SK-N-SH treated with all-trans-retinoic acid at 6 μM for 48 hours (cell line): ENCODE data around the gene SMARCD1.

Source experiments
- ATAC-seq: fragments of 200-7000 bp; cut with Tn5 transposase; 3 replicates; pipeline ENCODE4 v1.9.1; 2020; ENCODE audit warnings: mild to moderate bottlenecking, moderate library complexity
- ARNTL ChIP-seq: fragments of 450-650 bp; formaldehyde crosslinking; IDR thresholded peaks from 2 replicates; pipeline ENCODE4 v1.5.0; 2020; ENCODE audit warnings: low read depth, mild to moderate bottlenecking, moderate library complexity, borderline replicate concordance
- BACH2 ChIP-seq: fragments of 250-450 bp; sonication (Bioruptor Pico); IDR thresholded peaks from 2 replicates; pipeline ENCODE4 v1.9.0; 2021; ENCODE audit warnings: mild to moderate bottlenecking, borderline replicate concordance
- CREB5 ChIP-seq: fragments of 250-450 bp; sonication (Bioruptor Pico); IDR thresholded peaks from 2 replicates; pipeline ENCODE4 v1.5.1; 2020; ENCODE audit warnings: low read depth, mild to moderate bottlenecking, moderate library complexity
- CSDC2 ChIP-seq: fragments of 250-450 bp; sonication (Bioruptor Pico); IDR thresholded peaks from 2 replicates; pipeline ENCODE4 v1.5.0; 2020; ENCODE audit warnings: mild to moderate bottlenecking, moderate library complexity
- CSRNP3 ChIP-seq: fragments of 250-450 bp; sonication (Bioruptor Pico); IDR thresholded peaks from 2 replicates; pipeline ENCODE4 v1.5.1; 2021; ENCODE audit warnings: mild to moderate bottlenecking, moderate library complexity
- ESRRG ChIP-seq: fragments of 250-450 bp; sonication (Bioruptor Pico); IDR thresholded peaks from 2 replicates; pipeline ENCODE4 v1.6.1; 2021; ENCODE audit warnings: mild to moderate bottlenecking
- GLIS3 ChIP-seq: fragments of 250-450 bp; sonication (Bioruptor Pico); IDR thresholded peaks from 2 replicates; pipeline ENCODE4 v1.5.0; 2020; ENCODE audit warnings: mild to moderate bottlenecking, moderate library complexity
- ISL1 ChIP-seq: fragments of 250-450 bp; sonication (Bioruptor Pico); IDR thresholded peaks from 2 replicates; pipeline ENCODE4 v2.1.2; 2022; ENCODE audit warnings: mild to moderate bottlenecking, moderate library complexity
- POU6F1 ChIP-seq: fragments of 250-450 bp; sonication (Bioruptor Pico); IDR thresholded peaks from 2 replicates; pipeline ENCODE4 v1.8.0; 2021; ENCODE audit warnings: low read depth, mild to moderate bottlenecking, moderate library complexity, borderline replicate concordance
- PPARA ChIP-seq: fragments of 250-450 bp; sonication (Bioruptor Pico); IDR thresholded peaks from 2 replicates; pipeline ENCODE4 v1.5.0; 2020; ENCODE audit warnings: mild to moderate bottlenecking, borderline replicate concordance
- RARB ChIP-seq: fragments of 250-450 bp; sonication (Bioruptor Pico); IDR thresholded peaks from 2 replicates; pipeline ENCODE4 v1.8.0; 2021; ENCODE audit warnings: mild to moderate bottlenecking, moderate library complexity
- SNAI2 ChIP-seq: fragments of 250-450 bp; sonication (Bioruptor Pico); IDR thresholded peaks from 2 replicates; pipeline ENCODE4 v1.5.0; 2020; ENCODE audit warnings: mild to moderate bottlenecking, moderate library complexity
- TCF4 ChIP-seq: fragments of 250-450 bp; sonication (Bioruptor Pico); IDR thresholded peaks from 2 replicates; pipeline ENCODE4 v1.8.0; 2021; ENCODE audit warnings: mild to moderate bottlenecking, moderate library complexity, borderline replicate concordance
- TOX ChIP-seq: fragments of 250-450 bp; sonication (Bioruptor Pico); IDR thresholded peaks from 2 replicates; pipeline ENCODE4 v1.8.0; 2021; ENCODE audit warnings: mild to moderate bottlenecking, moderate library complexity, borderline replicate concordance
- TSHZ2 ChIP-seq: fragments of 250-450 bp; sonication (Bioruptor Pico); IDR thresholded peaks from 2 replicates; pipeline ENCODE4 v1.5.0; 2020; ENCODE audit warnings: mild to moderate bottlenecking, moderate library complexity
- ZC3H10 ChIP-seq: fragments of 250-450 bp; sonication (Bioruptor Pico); IDR thresholded peaks from 2 replicates; pipeline ENCODE4 v1.5.1; 2021; ENCODE audit warnings: mild to moderate bottlenecking, moderate library complexity
- ZFP3 ChIP-seq: fragments of 250-450 bp; sonication (Bioruptor Pico); IDR thresholded peaks from 2 replicates; pipeline ENCODE4 v1.5.0; 2020; ENCODE audit warnings: mild to moderate bottlenecking, moderate library complexity
- ZFP30 ChIP-seq: fragments of 450-650 bp; formaldehyde crosslinking; IDR thresholded peaks from 2 replicates; pipeline ENCODE4 v1.5.0; 2022; ENCODE audit warnings: mild to moderate bottlenecking, moderate library complexity
- ZNF565 ChIP-seq: fragments of 450-650 bp; formaldehyde crosslinking; conservative IDR thresholded peaks from 2 replicates; pipeline ENCODE4 v1.5.0; 2020; ENCODE audit warnings: low read depth, mild to moderate bottlenecking, moderate library complexity
- ZNF8 ChIP-seq: fragments of 450-650 bp; formaldehyde crosslinking; IDR thresholded peaks from 2 replicates; pipeline ENCODE4 v1.5.0; 2020; ENCODE audit warnings: mild to moderate bottlenecking, moderate library complexity
- TF ChIP-seq, protein P1 (sequence below): fragments of 250-450 bp; sonication (Bioruptor Pico); IDR thresholded peaks from 2 replicates; pipeline ENCODE4 v1.8.0; 2020; ENCODE audit warnings: mild to moderate bottlenecking, moderate library complexity, borderline replicate concordance

Gene SMARCD1

DNA sequence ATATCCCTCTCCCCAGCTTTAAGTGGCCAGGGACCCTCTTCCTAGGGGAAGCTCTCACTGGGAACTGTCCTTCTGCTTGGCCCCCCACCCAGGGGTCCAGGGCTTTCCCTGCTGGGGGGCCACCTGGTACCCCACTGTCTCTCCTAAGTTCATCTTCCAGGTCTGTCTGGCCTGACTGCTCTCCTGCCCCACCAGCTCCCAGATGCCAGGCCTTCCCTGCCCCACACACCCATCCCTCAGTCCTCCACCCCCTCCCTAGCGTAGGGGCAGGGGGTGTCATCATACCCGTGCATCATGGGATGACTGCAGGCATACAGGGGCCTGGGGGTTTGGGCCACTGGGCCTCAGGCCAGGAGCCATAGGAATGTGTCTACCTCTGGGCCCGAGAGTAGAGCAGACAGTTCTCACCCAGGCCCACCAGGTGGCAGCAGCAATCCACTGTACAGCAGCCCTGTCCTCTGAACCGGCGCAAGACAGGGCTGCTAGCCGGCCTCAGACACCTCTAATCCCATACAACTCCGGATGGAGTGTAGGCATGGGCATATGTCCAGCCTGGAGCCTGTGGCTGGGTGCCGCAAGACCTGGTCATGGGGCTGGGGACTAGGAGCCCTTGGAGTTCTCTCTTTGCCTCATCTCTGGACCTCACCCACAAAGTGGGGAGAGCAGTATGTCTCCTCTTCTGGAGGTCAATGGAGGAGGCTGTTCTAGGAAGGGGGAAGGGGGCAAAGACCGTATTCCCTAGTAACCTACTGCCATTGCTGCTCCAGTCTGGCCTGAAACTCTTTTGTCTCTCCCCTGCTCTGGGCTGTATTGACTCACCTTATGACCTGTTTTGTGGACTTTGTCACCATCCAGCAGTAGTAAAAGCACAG, 10.0 kb upstream of the SMARCD1 start (continued):
- no peak for TF ChIP-seq POU6F1 (CRISPR knock-in tag)

DNA sequence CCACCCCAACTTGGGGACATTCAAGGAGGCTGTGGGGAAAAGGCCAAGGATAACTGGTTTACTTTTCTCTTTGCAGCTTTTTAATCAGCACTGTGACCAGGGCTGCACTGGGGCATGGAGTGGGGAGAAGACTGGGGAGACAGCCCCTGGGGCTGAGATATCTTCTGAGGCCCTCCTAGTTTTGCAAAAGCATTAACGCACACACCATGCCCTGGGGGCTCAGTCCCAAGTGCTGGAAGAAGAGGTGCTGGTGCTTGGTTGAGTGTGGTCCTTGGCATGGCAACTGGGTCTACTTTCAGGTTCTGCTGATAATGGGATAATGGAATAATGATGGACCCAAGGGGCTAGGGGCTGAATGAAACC, 9.4 kb upstream of the SMARCD1 start:
- ATAC-seq: no peak
- TF ChIP-seq ZFP3 (CRISPR knock-in tag) (no peak), CSDC2 (no peak), TSHZ2 (CRISPR knock-in tag) (no peak), TOX (CRISPR knock-in tag) (no peak), ARNTL (CRISPR knock-in tag) (no peak), ESRRG (CRISPR knock-in tag) (no peak), ZNF565 (CRISPR knock-in tag) (no peak), ZFP30 (no peak), ZC3H10 (CRISPR knock-in tag) (no peak), CSRNP3 (CRISPR knock-in tag) (no peak), CREB5 (CRISPR knock-in tag) (no peak), PPARA (no peak), SNAI2 (CRISPR knock-in tag) (no peak), POU6F1 (CRISPR knock-in tag) (no peak), BACH2 (CRISPR knock-in tag) (no peak), TCF4 (CRISPR knock-in tag) (no peak), RARB (no peak), GLIS3 (no peak), ZNF8 (CRISPR knock-in tag) (no peak)
- TF ChIP-seq, all 23 proteins: peak for 0

DNA sequence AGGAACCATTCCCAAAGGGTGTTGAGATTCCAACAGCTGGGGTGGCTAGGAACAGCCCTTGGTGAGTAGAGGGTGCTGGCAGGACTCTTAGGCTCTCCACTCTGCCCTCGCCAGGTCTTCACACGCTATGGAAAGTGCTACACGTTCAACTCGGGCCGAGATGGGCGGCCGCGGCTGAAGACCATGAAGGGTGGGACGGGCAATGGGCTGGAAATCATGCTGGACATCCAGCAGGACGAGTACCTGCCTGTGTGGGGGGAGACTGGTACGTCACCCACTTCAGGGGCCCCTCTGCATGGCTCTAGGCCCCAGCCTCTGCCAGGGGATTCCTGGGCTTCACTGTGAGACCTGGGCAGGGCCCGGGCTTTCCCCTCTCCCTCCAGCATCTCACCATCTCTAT, 8.0 kb upstream of the SMARCD1 start:
- ATAC-seq: no peak
- no peak for TF ChIP-seq TCF4 (CRISPR knock-in tag)
- TF ChIP-seq GLIS3: no peak
- no peak for TF ChIP-seq CREB5 (CRISPR knock-in tag)
- TF ChIP-seq, protein P1, sequence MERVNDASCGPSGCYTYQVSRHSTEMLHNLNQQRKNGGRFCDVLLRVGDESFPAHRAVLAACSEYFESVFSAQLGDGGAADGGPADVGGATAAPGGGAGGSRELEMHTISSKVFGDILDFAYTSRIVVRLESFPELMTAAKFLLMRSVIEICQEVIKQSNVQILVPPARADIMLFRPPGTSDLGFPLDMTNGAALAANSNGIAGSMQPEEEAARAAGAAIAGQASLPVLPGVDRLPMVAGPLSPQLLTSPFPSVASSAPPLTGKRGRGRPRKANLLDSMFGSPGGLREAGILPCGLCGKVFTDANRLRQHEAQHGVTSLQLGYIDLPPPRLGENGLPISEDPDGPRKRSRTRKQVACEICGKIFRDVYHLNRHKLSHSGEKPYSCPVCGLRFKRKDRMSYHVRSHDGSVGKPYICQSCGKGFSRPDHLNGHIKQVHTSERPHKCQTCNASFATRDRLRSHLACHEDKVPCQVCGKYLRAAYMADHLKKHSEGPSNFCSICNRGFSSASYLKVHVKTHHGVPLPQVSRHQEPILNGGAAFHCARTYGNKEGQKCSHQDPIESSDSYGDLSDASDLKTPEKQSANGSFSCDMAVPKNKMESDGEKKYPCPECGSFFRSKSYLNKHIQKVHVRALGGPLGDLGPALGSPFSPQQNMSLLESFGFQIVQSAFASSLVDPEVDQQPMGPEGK: no peak
- no peak for TF ChIP-seq ISL1 (CRISPR knock-in tag)
- no peak for TF ChIP-seq BACH2 (CRISPR knock-in tag)
- TF ChIP-seq CSDC2: no peak
- TF ChIP-seq ZFP30: no peak
- no peak for TF ChIP-seq ZNF8 (CRISPR knock-in tag)
- no peak for TF ChIP-seq CSRNP3 (CRISPR knock-in tag)
- TF ChIP-seq ESRRG (CRISPR knock-in tag): no peak
- no peak for TF ChIP-seq PPARA
- TF ChIP-seq ZFP3 (CRISPR knock-in tag): no peak
